ENCODE measurements around the gene PITPNC1. TPM values are rescaled to one million over a fixed set of nuclear protein-coding genes. Genes with fewer than 3 reads are reported as not detected.

PITPNC1 gene
- total RNA-seq, 1 experiment from 2014 or later, result 20.8 TPM

DNA sequence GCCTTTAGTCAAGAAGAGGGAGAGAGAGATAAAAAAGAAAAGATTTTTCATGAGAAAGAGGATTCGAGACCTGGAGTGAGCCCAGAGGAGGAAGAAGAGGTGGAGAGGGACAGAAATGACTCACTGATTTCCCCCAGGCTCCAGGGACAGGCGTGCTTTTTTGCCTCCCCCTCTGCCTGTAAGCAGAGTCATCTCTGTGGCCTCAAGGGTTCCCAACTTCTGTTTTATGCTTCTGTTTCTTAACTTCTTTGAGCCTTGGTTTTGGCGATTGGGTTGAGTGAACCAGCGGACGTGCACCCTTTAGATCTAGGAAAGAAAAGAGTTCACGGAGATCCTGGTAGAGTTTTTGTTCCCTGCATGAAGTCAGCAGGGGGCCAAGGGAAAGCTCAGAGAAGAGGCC lies 192.8 kb downstream of the PITPNC1 start:
- intact Hi-C loops (cut with micrococcal nuclease; ENCODE audit: unreplicated experiment), result no loop called here
- Histone ChIP-seq H3K9me3 (ENCODE audit: control insufficient read depth, insufficient read depth, low read depth, low read length) (no peaks in the 10 kb centered on the region), H3K27me3 (ENCODE audit: control insufficient read depth, insufficient read depth, low read length) (no peaks in the 10 kb centered on the region), H3K36me3 (ENCODE audit: control insufficient read depth, insufficient read depth, low read length) (no peaks in the 10 kb centered on the region), H3K4me1 (ENCODE audit: control insufficient read depth, insufficient read depth, low read length) (no peaks in the 10 kb centered on the region), H3K4me3 (ENCODE audit: low read depth in 2 of 2, low read length in 2 of 2) (no peak overlapping the region), H3K27ac (ENCODE audit: low read length) (no peak overlapping the region)
- no TSS peak for BruUV-seq (replicated peaks)
- CTCF ChIA-PET, result no interaction called here
- ATAC-seq (no peak), DNase-seq (ENCODE audit: low read depth, low spot score) (no peak)
- POLR2A ChIA-PET, result no interaction called here
- TF ChIP-seq, protein P1, sequence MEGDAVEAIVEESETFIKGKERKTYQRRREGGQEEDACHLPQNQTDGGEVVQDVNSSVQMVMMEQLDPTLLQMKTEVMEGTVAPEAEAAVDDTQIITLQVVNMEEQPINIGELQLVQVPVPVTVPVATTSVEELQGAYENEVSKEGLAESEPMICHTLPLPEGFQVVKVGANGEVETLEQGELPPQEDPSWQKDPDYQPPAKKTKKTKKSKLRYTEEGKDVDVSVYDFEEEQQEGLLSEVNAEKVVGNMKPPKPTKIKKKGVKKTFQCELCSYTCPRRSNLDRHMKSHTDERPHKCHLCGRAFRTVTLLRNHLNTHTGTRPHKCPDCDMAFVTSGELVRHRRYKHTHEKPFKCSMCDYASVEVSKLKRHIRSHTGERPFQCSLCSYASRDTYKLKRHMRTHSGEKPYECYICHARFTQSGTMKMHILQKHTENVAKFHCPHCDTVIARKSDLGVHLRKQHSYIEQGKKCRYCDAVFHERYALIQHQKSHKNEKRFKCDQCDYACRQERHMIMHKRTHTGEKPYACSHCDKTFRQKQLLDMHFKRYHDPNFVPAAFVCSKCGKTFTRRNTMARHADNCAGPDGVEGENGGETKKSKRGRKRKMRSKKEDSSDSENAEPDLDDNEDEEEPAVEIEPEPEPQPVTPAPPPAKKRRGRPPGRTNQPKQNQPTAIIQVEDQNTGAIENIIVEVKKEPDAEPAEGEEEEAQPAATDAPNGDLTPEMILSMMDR (IDR thresholded peaks at IDR 0.05), result no peak
- TF ChIP-seq SIN3A (IDR thresholded peaks at IDR 0.05; ENCODE audit: borderline replicate concordance, insufficient read depth, low read depth, low read length) (no peak), POLR2AphosphoS5 (IDR thresholded peaks at IDR 0.05; ENCODE audit: low read depth, low read length) (no peak), TCF7L2 (IDR thresholded peaks at IDR 0.05; ENCODE audit: low read depth, low read length) (no peak)
- TF ChIP-seq, protein P2, sequence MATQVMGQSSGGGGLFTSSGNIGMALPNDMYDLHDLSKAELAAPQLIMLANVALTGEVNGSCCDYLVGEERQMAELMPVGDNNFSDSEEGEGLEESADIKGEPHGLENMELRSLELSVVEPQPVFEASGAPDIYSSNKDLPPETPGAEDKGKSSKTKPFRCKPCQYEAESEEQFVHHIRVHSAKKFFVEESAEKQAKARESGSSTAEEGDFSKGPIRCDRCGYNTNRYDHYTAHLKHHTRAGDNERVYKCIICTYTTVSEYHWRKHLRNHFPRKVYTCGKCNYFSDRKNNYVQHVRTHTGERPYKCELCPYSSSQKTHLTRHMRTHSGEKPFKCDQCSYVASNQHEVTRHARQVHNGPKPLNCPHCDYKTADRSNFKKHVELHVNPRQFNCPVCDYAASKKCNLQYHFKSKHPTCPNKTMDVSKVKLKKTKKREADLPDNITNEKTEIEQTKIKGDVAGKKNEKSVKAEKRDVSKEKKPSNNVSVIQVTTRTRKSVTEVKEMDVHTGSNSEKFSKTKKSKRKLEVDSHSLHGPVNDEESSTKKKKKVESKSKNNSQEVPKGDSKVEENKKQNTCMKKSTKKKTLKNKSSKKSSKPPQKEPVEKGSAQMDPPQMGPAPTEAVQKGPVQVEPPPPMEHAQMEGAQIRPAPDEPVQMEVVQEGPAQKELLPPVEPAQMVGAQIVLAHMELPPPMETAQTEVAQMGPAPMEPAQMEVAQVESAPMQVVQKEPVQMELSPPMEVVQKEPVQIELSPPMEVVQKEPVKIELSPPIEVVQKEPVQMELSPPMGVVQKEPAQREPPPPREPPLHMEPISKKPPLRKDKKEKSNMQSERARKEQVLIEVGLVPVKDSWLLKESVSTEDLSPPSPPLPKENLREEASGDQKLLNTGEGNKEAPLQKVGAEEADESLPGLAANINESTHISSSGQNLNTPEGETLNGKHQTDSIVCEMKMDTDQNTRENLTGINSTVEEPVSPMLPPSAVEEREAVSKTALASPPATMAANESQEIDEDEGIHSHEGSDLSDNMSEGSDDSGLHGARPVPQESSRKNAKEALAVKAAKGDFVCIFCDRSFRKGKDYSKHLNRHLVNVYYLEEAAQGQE (IDR thresholded peaks at IDR 0.05; ENCODE audit: insufficient read depth in 1 of 2, low read depth in 2 of 2, low read length in 1 of 2), result no peak
- in situ Hi-C loops (cut with HindIII; ENCODE audit: low pct_unique_long_range_greater_than_20kb, low sequenced_read_pairs), result no loop called here

DNA sequence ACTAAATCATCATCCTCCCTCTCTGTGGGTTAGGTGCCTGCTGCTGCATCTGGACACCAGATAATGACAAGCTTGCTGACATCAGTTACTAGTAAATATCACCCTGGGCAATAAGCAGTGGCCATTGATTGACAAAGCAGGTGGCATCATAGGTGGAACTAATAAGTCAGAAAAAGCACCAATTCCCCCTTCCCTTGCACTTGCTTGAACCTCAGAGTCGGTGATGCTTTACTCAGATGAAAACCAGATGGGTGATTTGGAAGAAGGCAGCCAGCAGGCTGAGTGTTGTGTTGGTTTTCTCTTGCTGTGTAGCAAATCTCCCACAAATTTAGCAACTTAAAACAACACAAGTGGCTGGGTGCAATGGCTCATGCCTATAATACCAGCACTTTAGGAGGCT lies 193.7 kb downstream of the PITPNC1 start:
- no peak overlapping the region for H3K27ac ChIP-seq (ENCODE audit: low read length)
- H3K4me3 ChIP-seq (ENCODE audit: low read depth in 2 of 2, low read length in 2 of 2), result no peak overlapping the region
- no peak for TF ChIP-seq SIN3A (IDR thresholded peaks at IDR 0.05; ENCODE audit: borderline replicate concordance, insufficient read depth, low read depth, low read length)
- no TSS peak for BruUV-seq (replicated peaks)
- in situ Hi-C loops (cut with HindIII; ENCODE audit: low pct_unique_long_range_greater_than_20kb, low sequenced_read_pairs) (no loop called here), intact Hi-C loops (cut with micrococcal nuclease; ENCODE audit: unreplicated experiment) (no loop called here)
- CTCF ChIA-PET, result no interaction called here
- DNase-seq (ENCODE audit: low read depth, low spot score) (no peak), ATAC-seq (no peak)
- no peaks in the 10 kb centered on the region for H3K9me3 ChIP-seq (ENCODE audit: control insufficient read depth, insufficient read depth, low read depth, low read length)
- H3K27me3 ChIP-seq (ENCODE audit: control insufficient read depth, insufficient read depth, low read length), result no peaks in the 10 kb centered on the region
- H3K36me3 ChIP-seq (ENCODE audit: control insufficient read depth, insufficient read depth, low read length), result no peaks in the 10 kb centered on the region
- POLR2A ChIA-PET, result no interaction called here
- no peaks in the 10 kb centered on the region for H3K4me1 ChIP-seq (ENCODE audit: control insufficient read depth, insufficient read depth, low read length)

DNA sequence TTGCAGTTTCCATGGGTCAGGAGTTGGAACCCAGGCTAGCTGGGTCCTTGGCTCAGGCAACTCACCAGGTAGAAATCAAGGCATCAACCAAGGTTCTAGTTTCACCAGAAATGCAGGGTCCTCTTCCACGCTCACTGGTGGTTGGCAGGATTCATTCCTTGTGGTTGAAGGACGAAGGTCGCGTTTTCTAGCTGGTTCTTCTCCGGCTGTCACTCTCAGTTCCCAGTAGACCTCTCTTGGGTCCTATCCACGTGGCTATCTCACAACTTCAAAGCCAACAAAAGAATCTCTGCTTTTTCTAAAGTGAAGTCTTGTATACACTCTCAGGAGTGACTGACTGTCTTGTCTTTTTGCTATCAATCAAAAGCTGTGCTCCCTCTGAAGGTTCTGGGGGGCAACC lies 194.4 kb downstream of the PITPNC1 start:
- in situ Hi-C loops (cut with HindIII; ENCODE audit: low pct_unique_long_range_greater_than_20kb, low sequenced_read_pairs), result no loop called here
- CTCF ChIA-PET, result no interaction called here
- no peak for ATAC-seq

More for the DNA sequence above, 194.4 kb downstream of the PITPNC1 start:
- no peak overlapping the region for H3K27ac ChIP-seq (ENCODE audit: low read length)
- no TSS peak for BruUV-seq (replicated peaks)
- DNase-seq (ENCODE audit: low read depth, low spot score), result no peak
- POLR2A ChIA-PET, result no interaction called here
- intact Hi-C loops (cut with micrococcal nuclease; ENCODE audit: unreplicated experiment), result no loop called here
- H3K36me3 ChIP-seq (ENCODE audit: control insufficient read depth, insufficient read depth, low read length), result no peaks in the 10 kb centered on the region
- no peaks in the 10 kb centered on the region for H3K4me1 ChIP-seq (ENCODE audit: control insufficient read depth, insufficient read depth, low read length)
- no peaks in the 10 kb centered on the region for H3K9me3 ChIP-seq (ENCODE audit: control insufficient read depth, insufficient read depth, low read depth, low read length)
- TF ChIP-seq, protein P2 (IDR thresholded peaks at IDR 0.05; ENCODE audit: insufficient read depth in 1 of 2, low read depth in 2 of 2, low read length in 1 of 2), result no peak
- TF ChIP-seq SIN3A (IDR thresholded peaks at IDR 0.05; ENCODE audit: borderline replicate concordance, insufficient read depth, low read depth, low read length) (no peak), POLR2AphosphoS5 (IDR thresholded peaks at IDR 0.05; ENCODE audit: low read depth, low read length) (no peak), TCF7L2 (IDR thresholded peaks at IDR 0.05; ENCODE audit: low read depth, low read length) (no peak)
- TF ChIP-seq, protein P1 (IDR thresholded peaks at IDR 0.05), result no peak
- H3K4me3 ChIP-seq (ENCODE audit: low read depth in 2 of 2, low read length in 2 of 2), result no peak overlapping the region
- no peaks in the 10 kb centered on the region for H3K27me3 ChIP-seq (ENCODE audit: control insufficient read depth, insufficient read depth, low read length)

Data from Panc1 (cell line).